HCT116 (cell line): ENCODE measurements around the gene DAAM2. TPM values are rescaled to one million over a fixed set of nuclear protein-coding genes. Genes with fewer than 3 reads are reported as not detected.

Experiments used
- ATAC-seq: fragments of 200-7000 bp; cut with Tn5 transposase; 2 replicates; pipeline ENCODE4 v1.9.1; 2020; ENCODE audit warnings: mild to moderate bottlenecking, moderate library complexity
- BruUV-seq: library from RNA; stranded (reverse); fragments of 400-500 nt; replicated peaks from 2 replicates; lab custom pipeline; 2021; lab: Mats Ljungman, UMichigan
- CTCF ChIA-PET: fragments of 300-600 bp; sonication (Branson Sonifier 250); formaldehyde crosslinking; loops from one replicate; lab custom pipeline; 2021; ENCODE audit warnings: antibody characterized with exemption; lab: Charles Lee
- POLR2A ChIA-PET: fragments of 300-600, 350-600 bp; sonication (Branson Sonifier 250); formaldehyde crosslinking; loops from one replicate; lab custom pipeline; 2021; ENCODE audit warnings: antibody characterized with exemption; lab: Charles Lee
- RAD21 ChIA-PET, 2 experiments: fragments of 300-600 bp; sonication (Branson Sonifier 250); formaldehyde crosslinking; loops; one replicate each; lab custom pipeline; 2023; ENCODE audit warnings: low total read pairs in 2 of 2; ENCODE audit not compliant: uncharacterized antibody in 2 of 2, unreplicated experiment in 2 of 2, low non-redundant PET in 1 of 2; lab: Charles Lee
- DNase-seq: peaks from one replicate; pipeline ENCODE4 v3.0.0-alpha.2; 2010; ENCODE audit warnings: low read depth, low spot score
- H2AFZ ChIP-seq: fragments of 200-600 bp; shearing (Covaris generic), sonication (generic); 2 replicates; pipeline ENCODE4 v1.6.1; 2017; ENCODE audit warnings: low read depth, mixed run types, mixed read lengths, antibody characterized with exemption, low read length; ENCODE audit not compliant: poor library complexity, severe bottlenecking
- H3K27ac ChIP-seq: 2 replicates; pipeline ENCODE4 v1.5.1; 2012; ENCODE audit warnings: low read depth, low read length
- H3K27me3 ChIP-seq: fragments of 200-600 bp; sonication (generic); 2 replicates; pipeline ENCODE4 v1.6.1; 2016; ENCODE audit warnings: mixed run types, low read length, mixed read lengths; ENCODE audit not compliant: insufficient read depth
- H3K36me3 ChIP-seq, 2 experiments: fragments of 200-500 bp in 1 of 2; fragments of 200-600 bp in 1 of 2; sonication (Bioruptor generic) in 1 of 2; sonication (generic) in 1 of 2; 2 replicates each; pipeline versions ENCODE4 v1.5.1 to v1.6.1; 2014 to 2016; ENCODE audit warnings: low read length in 2 of 2, inconsistent platforms in 1 of 2, mixed read lengths in 1 of 2, mixed run types in 1 of 2; ENCODE audit not compliant: insufficient read depth in 2 of 2, control insufficient read depth in 1 of 2
- H3K4me1 ChIP-seq, 2 experiments: fragments of 200-600 bp in 1 of 2; sonication (generic) in 1 of 2; 2 replicates each; pipeline versions ENCODE4 v1.5.1 to v1.6.1; 2012 to 2017; ENCODE audit warnings: low read length in 2 of 2, inconsistent platforms in 1 of 2, mild to moderate bottlenecking in 1 of 2, mixed read lengths in 1 of 2, mixed run types in 1 of 2, moderate library complexity in 1 of 2; ENCODE audit not compliant: insufficient read depth in 2 of 2, control insufficient read depth in 1 of 2
- H3K4me2 ChIP-seq: fragments of 200-600 bp; sonication (generic); 2 replicates; pipeline ENCODE4 v1.6.1; 2017; ENCODE audit warnings: mixed run types, low read length, mixed read lengths
- H3K4me3 ChIP-seq, 2 experiments: fragments of 200-600 bp in 1 of 2; sonication (generic) in 1 of 2; replicated peaks in 1 of 2; 2 replicates each; pipeline ENCODE4 v1.5.1; 2011 to 2016; ENCODE audit warnings: low read length in 2 of 2, control low read depth in 1 of 2, low read depth in 1 of 2, mild to moderate bottlenecking in 1 of 2, mixed read lengths in 1 of 2, mixed run types in 1 of 2
- H3K79me2 ChIP-seq: fragments of 200-600 bp; sonication (generic); 2 replicates; pipeline ENCODE4 v1.6.1; 2017; ENCODE audit warnings: mild to moderate bottlenecking, mixed run types, low read length, moderate library complexity, mixed read lengths; ENCODE audit not compliant: insufficient read depth
- H3K9ac ChIP-seq: fragments of 200-600 bp; sonication (generic); 2 replicates; pipeline ENCODE4 v1.6.1; 2016; ENCODE audit warnings: low read length, mixed read lengths
- H3K9me2 ChIP-seq: fragments of 200-600 bp; sonication (generic), shearing (Covaris generic); 2 replicates; pipeline ENCODE4 v1.6.1; 2017; ENCODE audit warnings: mixed run types, mild to moderate bottlenecking, moderate library complexity; ENCODE audit not compliant: insufficient read depth
- H3K9me3 ChIP-seq, 2 experiments: fragments of 200-500 bp in 1 of 2; fragments of 200-600 bp in 1 of 2; sonication (Bioruptor generic) in 1 of 2; sonication (generic) in 1 of 2; 2 replicates each; pipeline ENCODE4 v1.6.1; 2014 to 2017; ENCODE audit warnings: low read length in 2 of 2, mixed read lengths in 2 of 2, inconsistent platforms in 1 of 2, low read depth in 1 of 2, mild to moderate bottlenecking in 1 of 2, mixed run types in 1 of 2, moderate library complexity in 1 of 2; ENCODE audit not compliant: control insufficient read depth in 1 of 2, insufficient read depth in 1 of 2
- H4K20me1 ChIP-seq: fragments of 200-600 bp; sonication (generic), shearing (Covaris generic); 2 replicates; pipeline ENCODE4 v1.6.1; 2017; ENCODE audit warnings: mixed run types, mild to moderate bottlenecking, moderate library complexity; ENCODE audit not compliant: insufficient read depth
- ATF3 ChIP-seq: IDR thresholded peaks from 2 replicates; pipeline ENCODE4 v1.6.1; 2012
- CBX3 ChIP-seq: IDR thresholded peaks from 2 replicates; pipeline ENCODE4 v1.6.1; 2012; ENCODE audit warnings: low read depth
- CEBPB ChIP-seq: IDR thresholded peaks from 2 replicates; pipeline ENCODE4 v1.6.1; 2012; ENCODE audit warnings: low read depth
- CTCF ChIP-seq, 3 experiments: fragments of 200-600 bp in 1 of 3; sonication (generic) in 1 of 3; IDR thresholded peaks in 2 of 3; conservative IDR thresholded peaks in 1 of 3; 2 replicates each; pipeline ENCODE4 v1.5.1; 2012 to 2017; ENCODE audit warnings: low read depth in 2 of 3, low read length in 2 of 3, antibody characterized with exemption in 1 of 3, borderline replicate concordance in 1 of 3, control low read depth in 1 of 3, mild to moderate bottlenecking in 1 of 3, mixed read lengths in 1 of 3, mixed run types in 1 of 3, moderate library complexity in 1 of 3; ENCODE audit not compliant: insufficient read depth in 1 of 3
- EGR1 ChIP-seq: IDR thresholded peaks from 2 replicates; pipeline ENCODE4 v1.6.1; 2012; ENCODE audit warnings: low read depth
- ELF1 ChIP-seq: IDR thresholded peaks from 2 replicates; pipeline ENCODE4 v1.6.1; 2012; ENCODE audit warnings: low read depth, borderline replicate concordance
- EZH2 ChIP-seq: fragments of 200-600 bp; sonication (generic); IDR thresholded peaks from 2 replicates; pipeline ENCODE4 v1.6.1; 2017; ENCODE audit warnings: antibody characterized with exemption, mixed run types
- EZH2phosphoT487 ChIP-seq: fragments of 200-600 bp; IDR thresholded peaks from 2 replicates; pipeline ENCODE4 v1.6.1; 2018; ENCODE audit warnings: antibody characterized with exemption, borderline replicate concordance
- FOSL1 ChIP-seq: IDR thresholded peaks from 2 replicates; pipeline ENCODE4 v1.6.1; 2012; ENCODE audit warnings: low read depth
- MAX ChIP-seq: IDR thresholded peaks from 2 replicates; pipeline ENCODE4 v1.6.1; 2012
- POLR2A ChIP-seq: IDR thresholded peaks from 2 replicates; pipeline ENCODE4 v1.7.0; 2011; ENCODE audit warnings: borderline replicate concordance; ENCODE audit not compliant: insufficient read depth, insufficient read length; ENCODE audit errors: extremely low read depth
- POLR2AphosphoS5 ChIP-seq: IDR thresholded peaks from 2 replicates; pipeline ENCODE4 v1.6.1; 2011; ENCODE audit warnings: mild to moderate bottlenecking, low read depth, low read length, moderate library complexity
- REST ChIP-seq: IDR thresholded peaks from 2 replicates; pipeline ENCODE4 v1.6.1; 2012; ENCODE audit warnings: low read depth
- SIN3A ChIP-seq: IDR thresholded peaks from 2 replicates; pipeline ENCODE4 v1.6.1; 2012; ENCODE audit warnings: low read depth
- SP1 ChIP-seq: IDR thresholded peaks from 2 replicates; pipeline ENCODE4 v1.6.1; 2012; ENCODE audit warnings: low read depth
- TCF7L2 ChIP-seq: IDR thresholded peaks from 2 replicates; pipeline ENCODE4 v1.7.0; 2011; ENCODE audit warnings: borderline replicate concordance, inconsistent platforms; ENCODE audit not compliant: insufficient read depth, insufficient read length; ENCODE audit errors: extremely low read depth
- YY1 ChIP-seq: IDR thresholded peaks from 2 replicates; pipeline ENCODE4 v1.6.1; 2011; ENCODE audit warnings: low read length, low read depth, moderate library complexity, mild to moderate bottlenecking; ENCODE audit not compliant: insufficient replicate concordance; ENCODE audit errors: extremely low read depth
- ZBTB33 ChIP-seq: IDR thresholded peaks from 2 replicates; pipeline ENCODE4 v1.6.1; 2011; ENCODE audit warnings: mild to moderate bottlenecking, low read length, moderate library complexity; ENCODE audit not compliant: insufficient replicate concordance; ENCODE audit errors: extremely low read depth
- ZFX ChIP-seq: fragments of 450-650 bp; IDR thresholded peaks from 2 replicates; pipeline ENCODE4 v1.6.1; 2017
- ZNF274 ChIP-seq: fragments of 200-500 bp; sonication (Bioruptor generic); IDR thresholded peaks from 2 replicates; pipeline ENCODE4 v1.6.1; 2014; ENCODE audit warnings: mild to moderate bottlenecking, low read depth, low read length, inconsistent platforms
- intact Hi-C: fragments of 100-400 bp; cut with micrococcal nuclease; formaldehyde crosslinking; loops from 2 replicates; pipeline ENCODE4 v1.10.0; 2022
- total RNA-seq: library from RNA; stranded (reverse); gene quantifications from one replicate; pipeline ENCODE4 v1.2.1, GENCODE V29; 2021; ENCODE audit not compliant: unreplicated experiment

Gene DAAM2
- total RNA-seq, 1 experiment from 2014 or later = not detected

GRCh38 chr6:39906318-39906761, 114.2 kb downstream of the DAAM2 start:
- TF ChIP-seq FOSL1 = no peak
- no peak for TF ChIP-seq EZH2phosphoT487
- TF ChIP-seq ATF3 = no peak
- no peak for TF ChIP-seq POLR2A
- TF ChIP-seq SP1 = no peak
- no peak for TF ChIP-seq MAX
- TF ChIP-seq ZNF274 = no peak
- no peak for TF ChIP-seq CEBPB
- TF ChIP-seq ELF1 = no peak
- TF ChIP-seq ZBTB33 = no peak
- no peak for TF ChIP-seq EZH2
- no peak for TF ChIP-seq CBX3
- TF ChIP-seq REST = no peak
- TF ChIP-seq CTCF (IDR thresholded peaks at IDR 0.05 in 2 of 3, conservative IDR thresholded peaks at IDR 0.05 in 1 of 3; ENCODE audit: borderline replicate concordance in 1 of 3, insufficient read depth in 1 of 3, low read depth in 2 of 3, low read length in 2 of 3) = no peak
- TF ChIP-seq TCF7L2 = no peak
- no peak for TF ChIP-seq ZFX
- no peak for TF ChIP-seq EGR1
- TF ChIP-seq YY1 = no peak
- TF ChIP-seq POLR2AphosphoS5 = no peak
- no peak for TF ChIP-seq SIN3A
- TF ChIP-seq, all 23 proteins: peak for 0
- Histone ChIP-seq H3K4me2 (no peak overlapping the region), H3K9me3 (no peaks in the 10 kb centered on the region), H3K79me2 (no peaks in the 10 kb centered on the region), H3K36me3 (no peaks in the 10 kb centered on the region), H3K4me3 (no peak overlapping the region), H3K27ac (no peak overlapping the region), H3K4me1 (no peaks in the 10 kb centered on the region), H3K9me2 (no peaks in the 10 kb centered on the region), H2AFZ (no peak overlapping the region), H4K20me1 (no peaks in the 10 kb centered on the region), H3K9ac (no peak overlapping the region), H3K27me3 (no peaks in the 10 kb centered on the region)
- no peak for DNase-seq
- intact Hi-C loops = no loop called here
- no peak for ATAC-seq
- ChIA-PET POLR2A (no interaction called here), RAD21 (no interaction called here), CTCF (no interaction called here)
- BruUV-seq = no TSS peak
